Glutamatergic neuron (in vitro differentiated cells): ENCODE data around the gene GGT7. TPM values are rescaled to one million over a fixed set of nuclear protein-coding genes. Genes with fewer than 3 reads are reported as not detected.
"Not testable (repeated sequence)": the region's sequence is repeated elsewhere in the genome, so short reads cannot be mapped to it uniquely, and the experiment has no call there.

ENCODE experiments used
- DNase-seq: peaks from one replicate; pipeline ENCODE4 v3.0.0; 2022
- H3K27ac Mint-ChIP-seq: one replicate; pipeline ENCODE4 v1.8.0; 2020; ENCODE audit warnings: mild to moderate bottlenecking, mixed read lengths, inconsistent platforms; ENCODE audit not compliant: unreplicated experiment
- H3K27me3 Mint-ChIP-seq: one replicate; pipeline ENCODE4 v1.8.0; 2020; ENCODE audit warnings: mild to moderate bottlenecking, moderate library complexity, mixed read lengths, inconsistent platforms; ENCODE audit not compliant: unreplicated experiment
- H3K36me3 Mint-ChIP-seq: one replicate; pipeline ENCODE4 v1.8.0; 2020; ENCODE audit warnings: mild to moderate bottlenecking, mixed read lengths, inconsistent platforms; ENCODE audit not compliant: unreplicated experiment
- H3K4me1 Mint-ChIP-seq: one replicate; pipeline ENCODE4 v1.8.0; 2020; ENCODE audit warnings: mild to moderate bottlenecking, low read depth, mixed read lengths, inconsistent platforms; ENCODE audit not compliant: unreplicated experiment
- H3K4me3 Mint-ChIP-seq: one replicate; pipeline ENCODE4 v1.8.0; 2020; ENCODE audit warnings: mild to moderate bottlenecking, mixed read lengths, inconsistent platforms; ENCODE audit not compliant: unreplicated experiment
- H3K9me3 Mint-ChIP-seq: one replicate; pipeline ENCODE4 v1.8.0; 2020; ENCODE audit warnings: mild to moderate bottlenecking, moderate library complexity, mixed read lengths, inconsistent platforms; ENCODE audit not compliant: unreplicated experiment
- total RNA-seq: library from RNA; stranded (reverse); fragmentation: NEBNext Ultra II Directional; extraction: Animal tissue kit (Norgen Biotek cat#: 25700); gene quantifications from one replicate; pipeline ENCODE4 v1.2.1, GENCODE V29; 2021; ENCODE audit not compliant: unreplicated experiment
- TF ChIP-seq, protein P1 (sequence below): fragments of 200-600 bp; sonication (generic); IDR thresholded peaks from one replicate; pipeline ENCODE4 v1.5.0; 2021; ENCODE audit not compliant: partially characterized antibody, unreplicated experiment

GGT7 gene
- total RNA-seq, 1 donor from 2014 or later: 81.9 TPM

DNA sequence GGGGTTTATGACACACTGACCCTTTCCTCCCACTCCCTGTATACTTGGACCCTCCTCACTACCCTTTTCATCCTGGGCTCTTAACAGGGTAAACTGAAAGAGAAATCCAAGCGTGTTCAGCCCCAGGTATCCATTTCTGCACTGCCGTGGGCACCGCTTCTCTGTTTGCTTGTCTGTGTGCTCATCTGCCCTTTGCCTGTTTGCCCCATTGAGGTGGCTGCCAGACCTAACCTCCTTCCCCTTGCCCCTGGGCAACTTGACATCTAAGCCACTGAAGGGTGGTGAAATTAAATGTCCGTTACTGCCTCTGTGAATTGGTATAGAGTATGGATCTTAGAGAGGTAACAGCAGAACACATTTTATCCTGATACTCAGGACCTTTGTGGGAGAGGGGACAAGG is 42.5 kb upstream of the GGT7 start:
- peaks cover 2% of the 10 kb centered on the region for H3K36me3 Mint-ChIP-seq

DNA sequence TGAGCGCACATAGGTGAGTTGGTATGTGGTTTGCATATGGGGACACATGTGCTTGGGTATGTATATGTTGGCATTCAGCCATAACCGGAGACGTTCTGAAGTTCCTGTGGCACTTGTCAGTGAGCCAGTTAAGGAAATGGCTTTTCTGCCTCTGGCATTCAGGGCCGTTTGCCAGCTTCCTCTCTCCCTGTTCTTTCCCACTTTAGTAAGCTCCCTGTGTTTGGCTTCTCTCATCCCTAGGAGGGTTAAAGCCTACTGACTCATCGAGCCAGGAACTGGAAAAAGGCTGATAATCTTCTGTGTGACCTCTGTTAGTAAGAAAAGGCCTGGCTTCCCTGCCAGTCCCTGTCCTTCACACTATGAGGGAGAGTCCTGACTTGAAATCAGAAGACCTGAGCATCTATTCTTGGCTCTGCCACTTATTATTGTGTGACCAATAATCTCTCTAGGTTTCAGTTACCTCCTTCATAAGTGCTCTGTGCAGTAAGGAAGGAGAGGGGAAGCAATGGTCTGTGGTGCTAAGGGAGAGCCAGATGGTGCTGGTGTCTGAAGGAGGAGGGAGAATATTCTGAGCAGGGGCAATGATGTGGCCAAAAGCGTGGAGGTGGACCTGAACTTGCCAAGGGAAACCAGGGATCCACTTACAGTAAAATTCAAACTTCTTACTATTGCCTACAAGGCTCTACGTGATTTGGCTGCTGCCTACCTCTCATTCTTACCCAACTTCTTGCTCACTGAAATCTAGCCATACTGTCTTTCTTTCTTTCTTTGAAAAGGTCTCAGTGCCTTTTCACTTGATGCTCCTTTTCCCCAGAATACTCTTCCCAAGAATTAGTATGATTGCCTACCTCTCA is 35.2 kb upstream of the GGT7 start:
- Mint-ChIP-seq H3K9me3 (no peaks in the 10 kb centered on the region), H3K36me3 (no peaks in the 10 kb centered on the region), H3K27ac (no peak overlapping the region), H3K4me3 (no peak overlapping the region), H3K4me1 (peaks cover 4% of the 10 kb centered on the region), H3K27me3 (no peaks in the 10 kb centered on the region)
- DNase-seq: no peak
- TF ChIP-seq, protein P1, sequence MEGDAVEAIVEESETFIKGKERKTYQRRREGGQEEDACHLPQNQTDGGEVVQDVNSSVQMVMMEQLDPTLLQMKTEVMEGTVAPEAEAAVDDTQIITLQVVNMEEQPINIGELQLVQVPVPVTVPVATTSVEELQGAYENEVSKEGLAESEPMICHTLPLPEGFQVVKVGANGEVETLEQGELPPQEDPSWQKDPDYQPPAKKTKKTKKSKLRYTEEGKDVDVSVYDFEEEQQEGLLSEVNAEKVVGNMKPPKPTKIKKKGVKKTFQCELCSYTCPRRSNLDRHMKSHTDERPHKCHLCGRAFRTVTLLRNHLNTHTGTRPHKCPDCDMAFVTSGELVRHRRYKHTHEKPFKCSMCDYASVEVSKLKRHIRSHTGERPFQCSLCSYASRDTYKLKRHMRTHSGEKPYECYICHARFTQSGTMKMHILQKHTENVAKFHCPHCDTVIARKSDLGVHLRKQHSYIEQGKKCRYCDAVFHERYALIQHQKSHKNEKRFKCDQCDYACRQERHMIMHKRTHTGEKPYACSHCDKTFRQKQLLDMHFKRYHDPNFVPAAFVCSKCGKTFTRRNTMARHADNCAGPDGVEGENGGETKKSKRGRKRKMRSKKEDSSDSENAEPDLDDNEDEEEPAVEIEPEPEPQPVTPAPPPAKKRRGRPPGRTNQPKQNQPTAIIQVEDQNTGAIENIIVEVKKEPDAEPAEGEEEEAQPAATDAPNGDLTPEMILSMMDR: no peak

More for the DNA sequence above, 42.5 kb upstream of the GGT7 start:
- no peaks in the 10 kb centered on the region for H3K27me3 Mint-ChIP-seq
- no peak overlapping the region for H3K4me3 Mint-ChIP-seq
- no peaks in the 10 kb centered on the region for H3K4me1 Mint-ChIP-seq
- TF ChIP-seq, protein P1: no peak
- no peak overlapping the region for H3K27ac Mint-ChIP-seq
- H3K9me3 Mint-ChIP-seq: no peaks in the 10 kb centered on the region
- DNase-seq: no peak

DNA sequence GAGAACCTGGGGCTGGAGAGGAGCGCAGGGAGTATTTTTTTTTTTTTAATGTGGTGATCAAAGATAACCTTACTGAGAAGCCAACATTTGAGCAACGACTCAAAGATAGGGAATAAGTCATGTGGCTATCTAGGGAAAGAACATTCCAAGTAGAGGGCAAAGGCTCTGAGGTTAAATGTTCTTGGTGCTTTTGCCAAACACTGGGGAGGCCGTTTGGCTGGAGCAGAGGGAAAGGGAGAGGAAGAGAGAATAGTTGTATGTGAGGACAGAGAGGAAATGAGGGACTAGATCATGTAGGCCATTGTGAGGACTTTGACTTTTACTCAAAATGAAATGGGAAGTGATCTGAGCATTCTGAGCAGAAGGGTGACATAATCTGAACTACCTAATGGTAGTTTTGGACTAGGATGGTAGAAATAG is 31.6 kb upstream of the GGT7 start:
- H3K9me3 Mint-ChIP-seq: peaks cover 2% of the 10 kb centered on the region
- DNase-seq: no peak
- H3K27me3 Mint-ChIP-seq: no peaks in the 10 kb centered on the region
- TF ChIP-seq, protein P1: no peak
- no peak overlapping the region for H3K27ac Mint-ChIP-seq
- H3K36me3 Mint-ChIP-seq: no peaks in the 10 kb centered on the region
- peaks cover 4% of the 10 kb centered on the region for H3K4me1 Mint-ChIP-seq
- H3K4me3 Mint-ChIP-seq: no peak overlapping the region

DNA sequence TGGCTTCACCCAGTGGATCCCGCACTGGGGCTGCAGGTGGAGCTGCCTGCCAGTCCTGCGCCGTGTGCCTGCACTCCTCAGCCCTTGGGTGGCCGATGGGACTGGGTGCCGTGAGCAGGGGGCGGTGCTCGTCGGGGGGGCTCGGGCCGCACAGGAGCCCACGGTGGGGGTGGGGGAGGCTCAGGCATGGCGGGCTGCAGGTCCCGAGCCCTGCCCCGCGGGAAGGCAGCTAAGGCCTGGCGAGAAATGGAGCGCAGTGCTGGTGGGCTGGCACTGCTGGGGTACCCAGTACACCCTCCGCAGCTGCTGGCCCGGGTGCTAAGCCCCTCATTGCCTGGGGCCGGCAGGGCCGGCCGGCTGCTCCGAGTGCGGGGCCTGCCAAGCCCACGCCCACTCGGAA is 26.1 kb upstream of the GGT7 start:
- H3K27me3 Mint-ChIP-seq, H3K4me1 Mint-ChIP-seq, H3K9me3 Mint-ChIP-seq, H3K4me3 Mint-ChIP-seq, H3K27ac Mint-ChIP-seq, H3K36me3 Mint-ChIP-seq, DNase-seq: not testable (repeated sequence)

DNA sequence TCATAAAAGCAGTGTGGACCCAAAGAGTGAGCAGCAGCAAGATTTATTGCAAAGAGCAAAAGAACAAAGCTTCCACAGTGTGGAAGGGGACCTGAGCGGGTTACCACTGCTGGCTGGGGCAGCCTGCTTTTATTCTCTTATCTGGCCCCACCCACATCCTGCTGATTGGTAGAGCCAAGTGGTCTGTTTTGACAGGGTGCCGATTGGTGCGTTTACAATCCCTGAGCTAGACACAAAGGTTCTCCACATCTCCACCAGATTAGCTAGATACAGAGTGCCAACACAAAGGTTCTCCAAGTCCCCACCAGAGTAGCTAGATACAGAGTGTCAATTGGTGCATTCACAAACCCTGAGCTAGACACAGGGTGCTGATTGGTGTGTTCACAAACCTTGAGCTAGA is 25.5 kb upstream of the GGT7 start:
- H3K36me3 Mint-ChIP-seq, DNase-seq, H3K4me3 Mint-ChIP-seq, H3K27ac Mint-ChIP-seq, H3K4me1 Mint-ChIP-seq, H3K9me3 Mint-ChIP-seq, H3K27me3 Mint-ChIP-seq: not testable (repeated sequence)

DNA sequence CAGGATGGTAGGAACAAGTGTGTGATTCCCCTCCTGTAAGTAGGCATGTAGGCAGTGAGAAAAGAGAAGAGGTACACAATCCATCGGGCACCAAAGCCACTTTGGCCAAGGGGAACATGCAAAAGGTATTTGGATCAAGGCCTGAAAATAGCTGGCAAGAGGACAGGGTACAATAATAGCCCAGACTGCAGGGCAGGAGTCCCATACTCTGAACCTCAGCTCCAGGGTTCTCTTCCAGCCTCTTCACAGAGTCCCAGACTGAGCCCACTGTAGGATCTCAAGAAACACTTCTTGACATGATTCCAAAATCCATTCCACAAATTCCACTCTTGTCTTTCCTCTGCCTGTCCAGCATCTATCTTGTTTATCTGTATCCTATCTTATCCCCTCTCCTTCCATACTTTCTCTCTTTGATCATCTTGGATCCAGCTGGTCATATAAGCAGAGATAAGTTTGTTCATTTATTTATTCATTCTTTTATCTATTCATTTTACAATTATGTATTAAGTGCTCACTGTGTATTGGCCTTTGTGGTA is 23.5 kb upstream of the GGT7 start:
- Mint-ChIP-seq H3K4me1 (no peaks in the 10 kb centered on the region), H3K9me3 (peaks cover 2% of the 10 kb centered on the region), H3K27ac (no peak overlapping the region), H3K36me3 (peaks cover 7% of the 10 kb centered on the region), H3K4me3 (no peak overlapping the region), H3K27me3 (no peaks in the 10 kb centered on the region)
- TF ChIP-seq, protein P1: no peak
- DNase-seq: no peak
